Trophoblast cell (in vitro differentiated cells and primary cell): ENCODE results near the gene ATG13.

Experiments used
- DNase-seq, 2 donors: peaks; one replicate each; pipeline ENCODE4 v3.0.0-alpha.2; 2016
- H2AFZ ChIP-seq: 2 replicates; pipeline ENCODE4 v1.6.1; 2013; ENCODE audit warnings: low read length, moderate library complexity, mild to moderate bottlenecking; ENCODE audit not compliant: insufficient read depth, poor library complexity
- H2AK5ac ChIP-seq: 2 replicates; pipeline ENCODE4 v1.6.1; 2013; ENCODE audit warnings: mild to moderate bottlenecking, low read length
- H2BK120ac ChIP-seq: 2 replicates; pipeline ENCODE4 v1.6.1; 2013; ENCODE audit warnings: low read length, mild to moderate bottlenecking, moderate library complexity; ENCODE audit not compliant: insufficient read depth, poor library complexity
- H2BK12ac ChIP-seq: 2 replicates; pipeline ENCODE4 v1.6.1; 2013; ENCODE audit warnings: mild to moderate bottlenecking, low read length, moderate library complexity
- H2BK5ac ChIP-seq: 2 replicates; pipeline ENCODE4 v1.6.1; 2013; ENCODE audit warnings: low read length, low read depth, moderate library complexity, mild to moderate bottlenecking; ENCODE audit not compliant: poor library complexity
- H3K14ac ChIP-seq: 2 replicates; pipeline ENCODE4 v1.6.1; 2013; ENCODE audit warnings: mild to moderate bottlenecking, low read length
- H3K18ac ChIP-seq: 2 replicates; pipeline ENCODE4 v1.6.1; 2013; ENCODE audit warnings: mild to moderate bottlenecking, low read length
- H3K23ac ChIP-seq: 2 replicates; pipeline ENCODE4 v1.6.1; 2013; ENCODE audit warnings: low read length
- H3K27ac ChIP-seq: 2 replicates; pipeline ENCODE4 v1.5.1; 2013; ENCODE audit warnings: low read depth, mild to moderate bottlenecking, inconsistent platforms, low read length, moderate library complexity
- H3K27me3 ChIP-seq: 2 replicates; pipeline ENCODE4 v1.6.1; 2013; ENCODE audit warnings: inconsistent platforms, mild to moderate bottlenecking, low read length, moderate library complexity; ENCODE audit not compliant: insufficient read depth
- H3K36me3 ChIP-seq, 2 experiments: 1 replicate in 1 of 2; 2 replicates in 1 of 2; pipeline ENCODE4 v1.6.1; 2013; ENCODE audit warnings: low read length in 2 of 2, mild to moderate bottlenecking in 2 of 2, moderate library complexity in 1 of 2; ENCODE audit not compliant: insufficient read depth in 2 of 2, control insufficient read depth in 1 of 2
- H3K4ac ChIP-seq: 2 replicates; pipeline ENCODE4 v1.6.1; 2013; ENCODE audit warnings: low read depth, mild to moderate bottlenecking, low read length, moderate library complexity
- H3K4me1 ChIP-seq, 2 experiments: 1 replicate in 1 of 2; 2 replicates in 1 of 2; pipeline ENCODE4 v1.6.1; 2013; ENCODE audit warnings: low read length in 2 of 2, mild to moderate bottlenecking in 2 of 2, moderate library complexity in 1 of 2; ENCODE audit not compliant: insufficient read depth in 2 of 2, control insufficient read depth in 1 of 2
- H3K4me2 ChIP-seq: 2 replicates; pipeline ENCODE4 v1.6.1; 2013; ENCODE audit warnings: inconsistent platforms, mild to moderate bottlenecking, low read length, moderate library complexity
- H3K4me3 ChIP-seq: 2 replicates; pipeline ENCODE4 v1.5.1; 2013; ENCODE audit warnings: mild to moderate bottlenecking, low read depth, low read length, inconsistent platforms
- H3K79me1 ChIP-seq: one replicate; pipeline ENCODE4 v1.6.1; 2013; ENCODE audit warnings: low read length
- H3K79me2 ChIP-seq: 2 replicates; pipeline ENCODE4 v1.6.1; 2013; ENCODE audit warnings: low read length, mild to moderate bottlenecking; ENCODE audit not compliant: control insufficient read depth, insufficient read depth, poor library complexity
- H3K9ac ChIP-seq: 2 replicates; pipeline ENCODE4 v1.6.1; 2013; ENCODE audit warnings: mild to moderate bottlenecking, low read length
- H3K9me3 ChIP-seq: 2 replicates; pipeline ENCODE4 v1.6.1; 2013; ENCODE audit warnings: low read depth, mild to moderate bottlenecking, control low read depth, inconsistent platforms, low read length; ENCODE audit not compliant: insufficient read depth
- H4K12ac ChIP-seq: 2 replicates; pipeline ENCODE4 v1.6.1; 2013; ENCODE audit warnings: low read depth, mild to moderate bottlenecking, low read length, moderate library complexity
- H4K8ac ChIP-seq: 2 replicates; pipeline ENCODE4 v1.6.1; 2013; ENCODE audit warnings: low read depth, mild to moderate bottlenecking, low read length, moderate library complexity
- H4K91ac ChIP-seq: one replicate; pipeline ENCODE4 v1.6.1; 2013; ENCODE audit warnings: low read depth, mild to moderate bottlenecking, low read length, moderate library complexity
- WGBS: extraction: QIAGEN DNeasy Blood & Tissue Kit; methylation state at CpG from one replicate; pipeline ENCODE4 v1.1.7; 2013; ENCODE audit warnings: missing lambda C conversion rate; ENCODE audit not compliant: insufficient read length, insufficient coverage; ENCODE audit errors: extremely low coverage; 5-methylcytosine and 5-hydroxymethylcytosine counted together

The ATG13 gene

DNA sequence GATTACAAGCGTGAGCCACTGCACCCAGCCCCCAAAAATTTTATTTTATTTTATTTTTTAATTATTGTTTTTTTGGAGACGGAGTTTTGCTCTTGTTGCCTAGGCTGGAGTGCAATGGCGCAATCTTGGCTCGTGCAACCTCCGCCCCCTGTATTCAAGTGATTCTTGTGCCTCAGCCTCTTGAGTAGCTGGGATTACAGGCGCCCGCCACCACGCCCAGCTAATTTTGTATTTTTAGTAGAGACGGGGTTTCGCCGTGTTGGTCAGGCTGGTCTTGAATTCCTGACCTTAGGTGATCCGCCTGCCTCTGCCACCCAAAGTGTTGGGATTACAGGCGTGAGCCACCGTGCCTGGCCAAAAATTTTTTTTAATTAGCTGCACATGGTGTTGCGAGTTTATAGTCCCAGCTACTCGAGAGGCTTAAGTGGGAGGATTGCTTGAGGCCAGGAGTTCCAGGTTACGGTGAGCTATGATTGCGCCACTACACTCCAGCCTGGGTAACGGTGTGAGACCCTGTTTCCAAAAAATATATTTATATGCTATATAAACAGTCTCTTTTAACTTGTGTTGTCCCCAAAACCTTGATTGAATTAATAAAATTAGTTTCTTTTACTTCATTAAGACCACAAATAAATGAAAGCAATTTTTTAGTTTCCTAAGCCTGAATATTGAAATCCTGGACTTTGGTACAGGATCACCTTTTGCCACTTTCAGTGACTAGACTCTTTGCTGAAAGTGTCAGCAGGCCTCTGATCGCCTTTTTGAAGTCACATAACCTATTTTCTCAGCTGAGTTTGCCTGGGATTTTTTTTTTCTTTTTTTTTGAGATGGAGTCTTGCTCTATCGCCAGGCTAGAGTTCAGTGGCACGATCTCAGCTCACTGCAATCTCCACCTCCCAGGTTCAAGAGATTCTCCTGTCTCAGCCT lies 16.2 kb downstream of the ATG13 start:
- Histone ChIP-seq H4K91ac (no peak overlapping the region), H2BK5ac (no peak overlapping the region), H3K18ac (no peak overlapping the region), H3K27ac (no peak overlapping the region), H3K9me3 (no peaks in the 10 kb centered on the region), H2AFZ (no peak overlapping the region), H3K9ac (no peak overlapping the region), H2BK12ac (no peak overlapping the region), H3K4me2 (no peak overlapping the region), H3K23ac (no peak overlapping the region), H2AK5ac (no peak overlapping the region), H2BK120ac (no peak overlapping the region), H4K12ac (no peak overlapping the region), H3K36me3 (peaks cover 7 to 9% of the 10 kb centered on the region in 2 experiments), H4K8ac (no peak overlapping the region), H3K27me3 (no peaks in the 10 kb centered on the region), H3K79me1 (no peaks in the 10 kb centered on the region), H3K14ac (no peak overlapping the region), H3K4me3 (no peak overlapping the region), H3K4me1 (no peaks in the 10 kb centered on the region), H3K4ac (no peak overlapping the region), H3K79me2 (no peaks in the 10 kb centered on the region)
- DNase-seq, result no peak
- no CpG with 5 or more reads among the region's 22 CpGs for WGBS

DNA sequence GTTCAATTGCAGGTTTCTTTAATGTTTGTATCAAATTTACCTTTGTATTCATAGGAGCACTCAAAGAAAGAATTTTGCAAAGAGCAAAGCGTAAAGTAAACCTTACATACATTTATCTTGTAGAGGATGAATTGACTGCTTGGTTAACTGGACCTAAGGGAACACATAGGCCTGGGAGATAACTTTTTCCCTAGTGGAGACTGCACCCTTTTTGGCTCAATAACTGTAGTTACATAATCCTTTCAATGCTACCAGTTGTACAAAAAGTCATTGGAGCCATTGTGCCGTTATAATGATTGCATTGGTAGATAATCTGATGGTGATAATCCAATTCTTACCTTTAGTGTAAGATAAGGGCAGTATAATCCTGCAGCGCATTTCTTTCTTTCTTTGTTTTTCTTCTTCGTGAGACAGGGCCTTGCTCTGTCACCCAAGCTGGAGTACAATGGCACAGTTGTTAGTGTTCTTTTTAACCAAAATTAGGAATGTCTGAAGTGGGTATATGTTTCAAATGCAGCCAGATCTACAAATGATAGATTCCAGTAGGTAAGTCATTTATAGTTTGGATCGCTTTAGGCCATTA lies 18.3 kb downstream of the ATG13 start:
- Histone ChIP-seq H4K91ac (no peak overlapping the region), H3K36me3 (peaks cover 6 to 7% of the 10 kb centered on the region in 2 experiments), H3K23ac (no peak overlapping the region), H2BK5ac (no peak overlapping the region), H4K12ac (no peak overlapping the region), H2AFZ (no peak overlapping the region), H3K27ac (no peak overlapping the region), H3K79me2 (no peaks in the 10 kb centered on the region), H3K9me3 (no peaks in the 10 kb centered on the region), H2BK120ac (no peak overlapping the region), H3K18ac (no peak overlapping the region), H3K27me3 (no peaks in the 10 kb centered on the region), H2AK5ac (no peak overlapping the region), H3K79me1 (no peaks in the 10 kb centered on the region), H3K4me2 (no peak overlapping the region), H4K8ac (no peak overlapping the region), H3K4me1 (no peaks in the 10 kb centered on the region), H3K4ac (no peak overlapping the region), H3K9ac (no peak overlapping the region), H3K14ac (no peak overlapping the region), H2BK12ac (no peak overlapping the region), H3K4me3 (no peak overlapping the region)
- whole genome bisulfite sequencing, result no CpG with 5 or more reads among the region's 5 CpGs
- no peak for DNase-seq

DNA sequence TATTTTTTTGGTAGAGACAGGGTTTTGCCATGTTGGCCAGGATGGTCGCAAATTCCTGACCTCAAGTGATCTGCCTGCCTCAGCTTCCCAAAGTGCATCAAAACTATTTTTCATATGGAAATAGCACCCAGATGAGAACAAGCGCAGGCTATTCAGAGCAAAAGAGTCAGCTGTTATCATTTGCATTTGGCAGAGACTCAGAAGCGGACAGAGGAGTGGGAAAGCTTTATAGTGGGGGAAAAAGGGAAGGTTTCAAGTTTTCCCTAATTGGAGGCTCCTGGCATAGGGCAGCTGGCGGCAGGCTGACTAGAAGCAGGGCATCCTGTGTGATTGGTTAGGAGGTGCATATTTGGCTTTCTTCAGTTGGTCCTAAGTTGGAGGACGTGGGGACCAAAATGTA lies 20.2 kb downstream of the ATG13 start:
- H3K9me3 ChIP-seq, result no peaks in the 10 kb centered on the region
- no peak overlapping the region for H2AFZ ChIP-seq
- no peak overlapping the region for H3K4ac ChIP-seq
- H3K4me3 ChIP-seq, result no peak overlapping the region
- H3K27ac ChIP-seq, result no peak overlapping the region
- no peak overlapping the region for H3K14ac ChIP-seq
- no peak overlapping the region for H3K9ac ChIP-seq
- H2BK120ac ChIP-seq, result no peak overlapping the region
- H2BK12ac ChIP-seq, result no peak overlapping the region
- H3K79me2 ChIP-seq, result no peaks in the 10 kb centered on the region
- peaks cover 3 to 4% of the 10 kb centered on the region in 2 experiments for H3K36me3 ChIP-seq
- H3K4me1 ChIP-seq, result no peaks in the 10 kb centered on the region
- H3K18ac ChIP-seq, result no peak overlapping the region
- no peak overlapping the region for H4K91ac ChIP-seq
- WGBS, result no CpG with 5 or more reads among the region's 5 CpGs
- no peak overlapping the region for H4K12ac ChIP-seq
- no peak for DNase-seq
- H3K23ac ChIP-seq, result no peak overlapping the region
- H3K27me3 ChIP-seq, result no peaks in the 10 kb centered on the region
- H3K79me1 ChIP-seq, result no peaks in the 10 kb centered on the region
- H2AK5ac ChIP-seq, result no peak overlapping the region
- H2BK5ac ChIP-seq, result no peak overlapping the region
- no peak overlapping the region for H3K4me2 ChIP-seq
- H4K8ac ChIP-seq, result no peak overlapping the region

DNA sequence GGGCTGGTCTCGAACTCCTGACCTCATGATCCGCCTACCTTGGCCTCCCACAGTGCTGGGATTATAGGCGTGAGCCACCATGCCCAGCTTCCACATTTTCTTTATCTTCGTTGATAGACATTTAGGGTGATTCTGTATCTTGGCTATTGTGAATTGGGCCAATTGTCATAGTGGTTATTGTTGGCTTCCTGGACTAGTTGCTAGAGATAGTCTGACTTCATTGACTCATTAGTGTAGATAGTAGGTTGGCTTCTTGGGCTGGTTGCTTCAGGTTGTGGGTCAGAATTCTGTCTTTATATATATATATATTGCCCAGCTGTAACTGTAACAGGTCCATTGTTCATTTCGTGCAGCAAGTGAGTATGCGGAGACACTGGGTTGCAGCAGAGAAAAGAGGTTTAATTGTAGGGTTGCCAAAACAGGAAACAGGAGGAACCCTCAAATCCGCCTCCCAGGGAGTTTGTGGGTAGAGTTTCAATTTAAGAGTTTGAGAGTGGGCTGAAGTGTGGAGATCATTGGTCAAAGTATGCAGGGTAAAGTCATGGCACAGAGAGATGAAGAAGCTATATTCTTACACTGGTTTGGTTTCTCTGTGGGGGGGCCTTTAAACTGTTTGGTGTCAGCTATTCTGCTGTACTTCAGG lies 22.0 kb downstream of the ATG13 start:
- Histone ChIP-seq H3K14ac (no peak overlapping the region), H4K91ac (no peak overlapping the region), H2BK5ac (no peak overlapping the region), H4K12ac (no peak overlapping the region), H3K9ac (no peak overlapping the region), H2AK5ac (no peak overlapping the region), H3K79me1 (no peaks in the 10 kb centered on the region), H3K36me3 (peaks cover 1 to 8% of the 10 kb centered on the region in 2 experiments), H3K18ac (no peak overlapping the region), H3K27me3 (no peaks in the 10 kb centered on the region), H3K4me3 (no peak overlapping the region), H2BK12ac (no peak overlapping the region), H3K4ac (no peak overlapping the region), H3K4me2 (no peak overlapping the region), H3K9me3 (no peaks in the 10 kb centered on the region), H2AFZ (no peak overlapping the region), H3K4me1 (no peaks in the 10 kb centered on the region), H3K79me2 (no peaks in the 10 kb centered on the region), H4K8ac (no peak overlapping the region), H3K23ac (no peak overlapping the region), H3K27ac (no peak overlapping the region), H2BK120ac (no peak overlapping the region)
- WGBS, result no CpG with 5 or more reads among the region's 7 CpGs
- no peak for DNase-seq
